Upper lobe of left lung (tissue), 6 donors: ENCODE data around the gene DNAAF5. TPM values are rescaled to one million over a fixed set of nuclear protein-coding genes. Genes with fewer than 3 reads are reported as not detected.

ENCODE experiments used
- ATAC-seq, 2 donors: fragments of 200-7000 bp; cut with Tn5 transposase; one replicate each; pipeline ENCODE4 v1.9.1; 2022; ENCODE audit warnings: mild to moderate bottlenecking in 2 of 2, moderate library complexity in 2 of 2; ENCODE audit not compliant: low FRiP score in 2 of 2
- DNase-seq, 2 donors: peaks; one replicate each; pipeline ENCODE4 v3.0.0-alpha.2; 2019 to 2020
- H3K27ac ChIP-seq, 4 donors: fragments of 200-600 bp; sonication (generic); one replicate each; pipeline ENCODE4 v1.5.1; 2016 to 2019
- H3K27me3 ChIP-seq, 4 donors: fragments of 200-600 bp; sonication (generic); one replicate each; pipeline ENCODE4 v1.5.1; 2017 to 2019
- H3K36me3 ChIP-seq, 4 donors: fragments of 200-600 bp; sonication (generic); one replicate each; pipeline ENCODE4 v1.5.1; 2016 to 2019
- H3K4me1 ChIP-seq, 4 donors: fragments of 200-600 bp; sonication (generic); one replicate each; pipeline ENCODE4 v1.5.1; 2018 to 2019
- H3K4me3 ChIP-seq, 4 donors: fragments of 200-600 bp; sonication (generic); one replicate each; pipeline ENCODE4 v1.5.1; 2017 to 2019; ENCODE audit warnings: mild to moderate bottlenecking in 2 of 4, moderate library complexity in 1 of 4
- H3K9me3 ChIP-seq, 4 donors: fragments of 200-600 bp; sonication (generic); one replicate each; pipeline ENCODE4 v1.5.1; 2018 to 2019
- EP300 ChIP-seq, 4 donors: sonication (generic); formaldehyde crosslinking; IDR thresholded peaks; one replicate each; pipeline ENCODE4 v1.5.1; 2017; ENCODE audit warnings: antibody characterized with exemption in 4 of 4, control low read depth in 2 of 4
- POLR2A ChIP-seq, 4 donors: fragments of 450-650 bp; IDR thresholded peaks; one replicate each; pipeline ENCODE4 v1.5.1; 2016 to 2017; ENCODE audit warnings: antibody characterized with exemption in 4 of 4, mild to moderate bottlenecking in 2 of 4
- POLR2AphosphoS5 ChIP-seq, 2 donors: sonication (generic); formaldehyde crosslinking; IDR thresholded peaks; one replicate each; pipeline ENCODE4 v1.5.1; 2017; ENCODE audit warnings: antibody characterized with exemption in 2 of 2
- WGBS, 2 donors: methylation state at CpG; one replicate each; pipeline ENCODE4 v1.1.5; 2017 to 2018; 5-methylcytosine and 5-hydroxymethylcytosine counted together
- total RNA-seq, 6 donors: library from RNA; depleted of rRNA in 4 of 6; stranded (reverse); fragments of >200 nt in 4 of 6; gene quantifications; one replicate each; pipeline versions ENCODE4 v1.1.0 to v1.2.1, GENCODE V29; 2016 to 2021
- TF ChIP-seq, protein P1 (sequence below), 6 experiments: fragments of 450-650 bp in 4 of 6; fragments of 200-600 bp in 2 of 6; sonication (generic) in 2 of 6; IDR thresholded peaks; one replicate each; pipeline ENCODE4 v1.5.1; 2016 to 2019; ENCODE audit warnings: antibody characterized with exemption in 6 of 6
- donor health status: DM: no; HTN: no; CAD: no; lungs with moderate emphysema.
- donor health status: DM: no; HTN: yes; CAD: no; lungs with severe emphysema.

DNAAF5 gene
- total RNA-seq, 6 donors from 2014 or later = 18.2 to 35.6 (median 26.4) TPM

DNA sequence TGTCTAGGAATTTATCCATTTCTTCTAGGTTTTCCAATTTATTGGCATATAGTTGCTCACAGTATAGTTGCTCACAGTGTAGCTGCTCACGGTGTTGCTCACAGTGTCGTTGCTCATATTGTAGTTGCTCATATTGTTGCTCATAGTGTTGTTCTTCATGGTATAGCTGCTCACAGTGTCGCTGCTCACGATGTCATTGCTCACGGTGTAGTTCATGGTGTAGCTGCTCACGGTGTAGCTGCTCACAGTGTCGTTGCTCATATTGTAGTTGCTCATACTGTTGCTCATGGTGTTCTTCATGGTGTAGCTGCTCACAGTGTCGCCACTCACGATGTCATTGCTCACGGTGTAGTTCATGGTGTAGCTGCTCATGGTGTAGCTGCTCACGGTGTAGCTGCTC lies 8.3 kb downstream of the DNAAF5 start:
- no peak for ATAC-seq

DNA sequence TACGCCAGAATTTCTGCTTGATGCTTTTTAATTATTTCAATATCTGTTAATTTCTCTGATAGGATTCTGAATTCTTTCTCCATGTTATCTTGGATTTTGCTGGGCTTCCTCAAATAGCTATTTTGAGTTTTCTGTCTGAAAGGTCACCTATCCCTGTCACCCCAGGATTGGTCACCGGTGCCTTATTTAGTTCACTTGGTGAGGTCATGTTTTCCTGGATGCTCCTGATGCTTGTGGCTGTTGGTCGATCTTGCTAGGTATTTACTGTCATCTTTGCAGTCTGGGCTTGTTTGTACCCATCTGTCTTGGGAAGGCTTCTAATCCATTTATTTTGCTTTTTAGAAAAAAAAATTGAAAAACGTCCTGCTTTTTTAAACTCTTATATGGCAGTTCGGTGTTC lies 11.7 kb downstream of the DNAAF5 start:
- Histone ChIP-seq H3K4me3 (no peak overlapping the region), H3K27ac (no peak overlapping the region), H3K27me3 (no peaks in the 10 kb centered on the region), H3K9me3 (peaks cover 5 to 11% (median 7%) of the 10 kb centered on the region in 4 donors), H3K36me3 (peaks cover 5 to 37% (median 22%) of the 10 kb centered on the region in 4 donors), H3K4me1 (no peaks in the 10 kb centered on the region)
- 91 to 96% methylated on average over 5 of the region's 5 CpGs for WGBS, 2 donors
- no peak for ATAC-seq
- no peak for DNase-seq
- TF ChIP-seq POLR2A (IDR thresholded peaks at IDR 0.05) (no peak), POLR2AphosphoS5 (IDR thresholded peaks at IDR 0.05) (no peak)

More for the DNA sequence above, 8.3 kb downstream of the DNAAF5 start:
- Histone ChIP-seq H3K36me3 (peaks cover 5 to 30% (median 17%) of the 10 kb centered on the region in 4 donors), H3K4me1 (peaks cover 0 to 9% (median 2%) of the 10 kb centered on the region in 4 donors), H3K4me3 (no peak overlapping the region), H3K27me3 (no peaks in the 10 kb centered on the region), H3K27ac (no peak overlapping the region), H3K9me3 (peaks cover 5 to 11% (median 7%) of the 10 kb centered on the region in 4 donors)
- no peak for TF ChIP-seq EP300 (IDR thresholded peaks at IDR 0.05)
- TF ChIP-seq POLR2A (IDR thresholded peaks at IDR 0.05) = no peak
- TF ChIP-seq, protein P1, sequence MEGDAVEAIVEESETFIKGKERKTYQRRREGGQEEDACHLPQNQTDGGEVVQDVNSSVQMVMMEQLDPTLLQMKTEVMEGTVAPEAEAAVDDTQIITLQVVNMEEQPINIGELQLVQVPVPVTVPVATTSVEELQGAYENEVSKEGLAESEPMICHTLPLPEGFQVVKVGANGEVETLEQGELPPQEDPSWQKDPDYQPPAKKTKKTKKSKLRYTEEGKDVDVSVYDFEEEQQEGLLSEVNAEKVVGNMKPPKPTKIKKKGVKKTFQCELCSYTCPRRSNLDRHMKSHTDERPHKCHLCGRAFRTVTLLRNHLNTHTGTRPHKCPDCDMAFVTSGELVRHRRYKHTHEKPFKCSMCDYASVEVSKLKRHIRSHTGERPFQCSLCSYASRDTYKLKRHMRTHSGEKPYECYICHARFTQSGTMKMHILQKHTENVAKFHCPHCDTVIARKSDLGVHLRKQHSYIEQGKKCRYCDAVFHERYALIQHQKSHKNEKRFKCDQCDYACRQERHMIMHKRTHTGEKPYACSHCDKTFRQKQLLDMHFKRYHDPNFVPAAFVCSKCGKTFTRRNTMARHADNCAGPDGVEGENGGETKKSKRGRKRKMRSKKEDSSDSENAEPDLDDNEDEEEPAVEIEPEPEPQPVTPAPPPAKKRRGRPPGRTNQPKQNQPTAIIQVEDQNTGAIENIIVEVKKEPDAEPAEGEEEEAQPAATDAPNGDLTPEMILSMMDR (IDR thresholded peaks at IDR 0.05) = no peak
- DNase-seq = no peak
- WGBS, 2 donors = 91 to 99% methylated on average over 11 of the region's 11 CpGs

DNA sequence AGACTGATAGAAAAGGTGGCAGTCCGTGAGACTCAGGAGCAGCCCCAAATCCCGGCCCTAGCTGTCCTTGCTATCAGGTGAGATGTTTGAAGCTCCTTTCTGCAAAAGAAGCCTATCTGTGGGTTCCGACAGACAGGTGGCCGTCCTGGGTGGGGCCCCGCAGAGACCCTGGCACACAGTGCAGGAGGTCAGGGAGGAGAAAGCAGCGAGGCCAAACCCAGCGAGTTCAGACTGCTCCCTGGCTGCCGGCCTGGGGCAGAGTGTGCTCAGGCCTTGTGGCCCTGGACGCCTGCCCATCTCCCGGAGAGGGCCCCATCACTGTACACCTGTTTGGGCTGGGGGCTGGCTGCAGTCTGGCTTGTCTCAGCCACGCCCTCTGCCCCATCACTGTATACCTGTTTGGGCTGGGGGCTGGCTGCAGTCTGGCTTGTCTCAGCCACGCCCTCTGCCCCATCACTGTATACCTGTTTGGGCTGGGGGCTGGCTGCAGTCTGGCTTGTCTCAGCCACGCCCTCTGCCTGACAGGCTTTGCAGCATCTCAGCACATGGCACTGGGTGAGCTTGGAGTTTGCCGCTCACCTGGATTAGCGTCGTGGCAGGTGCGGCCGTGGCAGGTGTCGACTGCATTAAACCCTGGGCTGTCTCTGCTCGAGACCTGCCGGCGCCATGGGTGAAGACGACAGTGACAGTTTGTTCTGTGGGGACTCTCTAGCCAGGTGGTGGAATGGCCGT lies 12.4 kb downstream of the DNAAF5 start:
- Histone ChIP-seq H3K4me3 (no peak overlapping the region), H3K27me3 (no peaks in the 10 kb centered on the region), H3K36me3 (peaks cover 2 to 38% (median 22%) of the 10 kb centered on the region in 4 donors), H3K4me1 (no peaks in the 10 kb centered on the region), H3K9me3 (peaks cover 5 to 10% (median 7%) of the 10 kb centered on the region in 4 donors), H3K27ac (no peak overlapping the region)
- WGBS, 2 donors = 95 to 99% methylated on average over 12 to 18 of the region's 24 CpGs
- no peak for TF ChIP-seq POLR2AphosphoS5 (IDR thresholded peaks at IDR 0.05)
- TF ChIP-seq EP300 (IDR thresholded peaks at IDR 0.05) = no peak
- no peak for TF ChIP-seq POLR2A (IDR thresholded peaks at IDR 0.05)
- TF ChIP-seq, protein P1 (IDR thresholded peaks at IDR 0.05) = no peak
- no peak for ATAC-seq
- DNase-seq = peak; percentile 14 to 42

DNA sequence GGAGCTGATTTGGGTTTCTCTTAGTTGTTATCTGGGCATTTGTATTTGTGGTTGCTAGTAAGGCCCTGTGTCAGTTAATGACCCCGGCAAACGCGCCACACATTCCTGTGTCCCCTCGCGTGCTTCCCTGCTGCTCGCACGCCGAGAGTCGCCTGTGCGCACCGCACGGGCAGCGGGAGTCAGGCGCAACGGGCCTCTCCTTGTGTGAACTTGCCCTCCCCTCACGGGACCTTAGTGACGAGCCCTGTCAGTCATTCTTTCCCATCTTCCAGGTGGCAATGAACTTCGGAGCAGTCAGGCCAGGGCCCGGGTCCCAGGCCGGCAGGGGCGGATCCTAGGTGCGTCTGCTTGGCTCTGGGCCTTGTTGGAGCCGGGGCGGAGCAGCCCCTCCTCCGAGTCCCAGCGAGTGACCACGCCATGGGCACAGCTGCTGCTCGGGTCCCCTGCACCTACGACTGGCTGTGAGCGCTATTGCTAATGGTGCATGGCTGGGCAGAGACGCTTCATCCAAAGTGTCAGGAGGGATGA lies 13.0 kb downstream of the DNAAF5 start:
- Histone ChIP-seq H3K36me3 (peaks cover 0 to 34% (median 22%) of the 10 kb centered on the region in 4 donors), H3K27ac (no peak overlapping the region), H3K4me3 (no peak overlapping the region), H3K4me1 (no peaks in the 10 kb centered on the region), H3K27me3 (no peaks in the 10 kb centered on the region), H3K9me3 (peaks cover 0 to 4% (median 4%) of the 10 kb centered on the region in 4 donors)
- peak; percentile 14 to 75 for DNase-seq
- ATAC-seq = no peak
- WGBS, 2 donors = 96% methylated on average over 21 to 31 of the region's 31 CpGs
- TF ChIP-seq, protein P1 (IDR thresholded peaks at IDR 0.05) = no peak

DNA sequence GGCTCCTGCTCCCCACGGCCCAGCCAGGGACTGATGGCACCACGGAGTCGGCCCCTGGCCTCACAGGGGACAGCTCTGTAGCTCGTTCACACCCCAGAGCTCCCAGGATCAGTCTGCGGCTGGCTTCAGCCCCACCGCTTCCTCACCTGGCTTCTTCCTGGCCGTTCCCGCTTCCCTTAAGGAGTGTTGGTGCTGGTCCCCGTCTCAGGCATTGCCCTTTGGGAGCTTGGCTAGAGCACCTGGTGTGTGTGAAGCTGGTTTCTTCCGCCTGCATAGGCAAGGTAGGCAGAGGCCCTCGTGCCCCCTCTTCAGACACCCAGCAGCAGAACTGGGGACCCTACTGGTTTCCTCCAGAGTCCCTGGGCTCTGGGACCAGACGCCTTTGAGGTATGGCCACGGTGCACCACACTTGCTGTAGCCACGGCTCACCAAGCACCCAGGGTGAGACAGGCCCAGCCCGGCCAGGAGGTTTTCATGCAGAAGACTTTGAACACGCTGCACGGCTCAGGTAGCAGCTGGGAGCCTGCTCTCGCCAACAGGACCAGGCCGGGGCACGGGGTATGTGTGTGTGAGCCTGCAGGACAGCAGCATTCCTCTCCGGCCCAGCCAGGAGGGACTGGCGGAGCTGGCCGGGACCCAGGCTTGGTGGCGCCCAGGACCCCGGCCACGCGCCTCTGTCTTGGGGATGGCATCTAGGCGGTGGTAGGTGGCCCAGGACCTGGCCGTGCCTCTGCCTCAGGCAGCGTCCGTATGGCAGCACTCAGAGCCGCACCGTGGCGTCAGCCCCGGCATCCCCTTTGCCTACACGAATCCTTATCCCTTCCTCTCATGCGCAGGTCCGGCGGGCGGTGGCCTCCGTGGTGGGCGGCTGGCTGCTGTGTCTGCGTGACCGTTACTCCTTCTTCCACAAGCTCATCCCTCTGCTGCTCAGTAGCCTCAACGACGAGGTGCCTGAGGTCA lies 13.8 kb downstream of the DNAAF5 start:
- TF ChIP-seq POLR2AphosphoS5 (IDR thresholded peaks at IDR 0.05) = no peak
- TF ChIP-seq EP300 (IDR thresholded peaks at IDR 0.05) = no peak
- TF ChIP-seq POLR2A (IDR thresholded peaks at IDR 0.05) = no peak
- DNase-seq (peak in 1 of 2 donors; percentile 80), ATAC-seq (peak; percentile 38 to 46)
- peaks cover 0 to 39% (median 25%) of the 10 kb centered on the region in 4 donors for H3K36me3 ChIP-seq
- no peak overlapping the region for H3K4me3 ChIP-seq
- no peaks in the 10 kb centered on the region for H3K4me1 ChIP-seq
- H3K27ac ChIP-seq = no peak overlapping the region
- WGBS, 2 donors = 95 to 96% methylated on average over 13 to 45 of the region's 46 CpGs
- no peaks in the 10 kb centered on the region for H3K9me3 ChIP-seq
- no peaks in the 10 kb centered on the region for H3K27me3 ChIP-seq
